ENCODE results near the gene ARMS2. TPM values are rescaled to one million over a fixed set of nuclear protein-coding genes. Genes with fewer than 3 reads are reported as not detected.

The ARMS2 gene
- total RNA-seq, 1 experiment from 2014 or later: not detected

- no peak for DNase-seq (ENCODE audit: low spot score)
Measured at GRCh38 chr10:122450353-122450990, 4.0 kb upstream of the ARMS2 start.

GRCh38 chr10:122454071-122454470, 382 bp upstream of the ARMS2 start:
- DNase-seq (ENCODE audit: low spot score): no peak

GRCh38 chr10:122455376-122456079, 1.1 kb downstream of the ARMS2 start:
- DNase-seq (ENCODE audit: low spot score): no peak

DNA sequence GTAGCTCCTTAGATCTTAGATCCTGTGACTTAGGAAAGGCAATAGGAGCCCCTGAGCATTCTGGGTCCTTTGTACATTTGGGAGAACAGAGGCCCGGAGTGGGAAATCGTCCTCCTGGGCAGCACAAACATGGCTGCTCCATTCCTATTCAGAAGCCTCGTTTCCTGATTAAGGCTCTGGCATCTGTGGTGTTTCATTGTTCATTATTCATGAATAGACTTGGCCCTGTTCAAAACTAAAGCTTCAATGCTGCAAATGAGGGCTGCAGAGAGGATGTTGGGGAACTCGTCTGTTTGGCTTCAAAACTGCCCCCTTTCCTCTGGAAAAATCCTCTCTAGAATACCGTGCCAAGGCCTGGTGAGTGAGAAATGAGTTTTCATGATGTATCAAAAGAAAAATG, 3.5 kb downstream of the ARMS2 start:
- DNase-seq (ENCODE audit: low spot score): no peak

GRCh38 chr10:122458693-122459092, 4.2 kb downstream of the ARMS2 start:
- DNase-seq (ENCODE audit: low spot score): no peak

DNA sequence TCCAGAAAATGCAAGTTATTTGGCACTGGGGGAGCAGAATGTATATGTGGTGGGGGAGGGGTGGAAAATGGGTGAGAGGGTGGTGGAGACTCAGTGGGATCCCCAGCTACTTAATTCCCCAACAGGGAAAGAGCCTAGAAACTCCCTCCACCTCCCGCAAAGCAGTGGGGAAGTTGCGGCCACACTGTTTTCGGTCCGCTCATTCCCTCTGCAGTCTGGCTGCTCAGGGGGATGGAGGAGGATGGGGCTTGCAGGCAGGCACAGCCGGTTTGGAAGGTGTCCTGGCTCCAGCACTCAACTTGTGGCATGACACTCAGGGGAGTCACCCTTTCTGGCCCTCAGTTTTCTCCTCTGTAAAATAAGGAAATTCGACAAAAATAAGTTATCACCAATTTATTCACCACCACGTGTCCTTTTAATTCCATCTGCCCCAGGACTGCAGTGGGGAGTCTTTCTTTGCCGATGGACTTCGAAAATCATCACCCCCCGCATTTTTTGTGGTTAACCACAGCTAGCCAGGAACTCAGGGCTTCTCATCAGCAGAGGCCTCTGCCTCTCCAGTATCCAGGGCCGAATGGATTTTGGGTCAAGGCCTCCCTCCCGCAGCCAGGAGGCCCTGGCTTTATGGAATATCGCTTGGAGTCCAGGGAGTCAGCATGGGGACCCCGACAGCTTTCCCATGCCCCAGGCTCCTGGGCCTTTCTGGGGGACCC, 5.3 kb downstream of the ARMS2 start:
- DNase-seq (ENCODE audit: low spot score): peak; percentile 51

GRCh38 chr10:122460891-122461293, 6.4 kb downstream of the ARMS2 start:
- DNase-seq (ENCODE audit: low spot score): no peak

- no peak for DNase-seq (ENCODE audit: low spot score)
Measured at GRCh38 chr10:122461367-122461728, 6.9 kb downstream of the ARMS2 start, which contains the start of gene HTRA1. Gene HTRA1 (plus strand): TSS chr10:122461553. CDS start chr10:122461653, 100 bp downstream.

DNA sequence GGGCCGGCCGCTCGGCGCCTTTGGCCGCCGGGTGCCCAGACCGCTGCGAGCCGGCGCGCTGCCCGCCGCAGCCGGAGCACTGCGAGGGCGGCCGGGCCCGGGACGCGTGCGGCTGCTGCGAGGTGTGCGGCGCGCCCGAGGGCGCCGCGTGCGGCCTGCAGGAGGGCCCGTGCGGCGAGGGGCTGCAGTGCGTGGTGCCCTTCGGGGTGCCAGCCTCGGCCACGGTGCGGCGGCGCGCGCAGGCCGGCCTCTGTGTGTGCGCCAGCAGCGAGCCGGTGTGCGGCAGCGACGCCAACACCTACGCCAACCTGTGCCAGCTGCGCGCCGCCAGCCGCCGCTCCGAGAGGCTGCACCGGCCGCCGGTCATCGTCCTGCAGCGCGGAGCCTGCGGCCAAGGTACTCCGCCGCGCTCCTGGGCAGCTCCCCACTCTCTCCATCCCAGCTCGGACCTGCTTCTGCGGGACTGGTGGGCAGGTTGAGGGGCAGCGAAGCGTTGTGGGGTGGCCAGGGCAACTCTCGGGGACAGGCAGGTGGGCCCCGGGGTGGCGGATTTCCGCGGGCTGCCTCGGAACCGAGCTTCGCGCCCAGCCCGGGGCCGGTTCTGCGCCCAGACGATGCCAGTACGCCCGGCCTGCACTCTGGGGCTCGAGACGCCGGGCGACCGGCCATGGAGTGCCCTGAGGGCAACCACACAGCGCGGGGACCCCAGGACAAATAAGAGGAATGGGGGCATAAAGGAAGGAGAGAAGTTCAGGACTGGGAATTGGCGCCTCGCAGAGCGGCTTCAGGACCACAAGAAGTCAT, 7.5 kb downstream of the ARMS2 start:
- no peak for DNase-seq (ENCODE audit: low spot score)

- no peak for DNase-seq (ENCODE audit: low spot score)
Measured at GRCh38 chr10:122462533-122463465, 8.3 kb downstream of the ARMS2 start.

- DNase-seq (ENCODE audit: low spot score): no peak
Measured at GRCh38 chr10:122463466-122464249, 9.2 kb downstream of the ARMS2 start.

GRCh38 chr10:122464250-122464510, 9.7 kb downstream of the ARMS2 start:
- DNase-seq (ENCODE audit: low spot score): no peak

GRCh38 chr10:122464586-122464985, 10.1 kb downstream of the ARMS2 start:
- no peak for DNase-seq (ENCODE audit: low spot score)

DNA sequence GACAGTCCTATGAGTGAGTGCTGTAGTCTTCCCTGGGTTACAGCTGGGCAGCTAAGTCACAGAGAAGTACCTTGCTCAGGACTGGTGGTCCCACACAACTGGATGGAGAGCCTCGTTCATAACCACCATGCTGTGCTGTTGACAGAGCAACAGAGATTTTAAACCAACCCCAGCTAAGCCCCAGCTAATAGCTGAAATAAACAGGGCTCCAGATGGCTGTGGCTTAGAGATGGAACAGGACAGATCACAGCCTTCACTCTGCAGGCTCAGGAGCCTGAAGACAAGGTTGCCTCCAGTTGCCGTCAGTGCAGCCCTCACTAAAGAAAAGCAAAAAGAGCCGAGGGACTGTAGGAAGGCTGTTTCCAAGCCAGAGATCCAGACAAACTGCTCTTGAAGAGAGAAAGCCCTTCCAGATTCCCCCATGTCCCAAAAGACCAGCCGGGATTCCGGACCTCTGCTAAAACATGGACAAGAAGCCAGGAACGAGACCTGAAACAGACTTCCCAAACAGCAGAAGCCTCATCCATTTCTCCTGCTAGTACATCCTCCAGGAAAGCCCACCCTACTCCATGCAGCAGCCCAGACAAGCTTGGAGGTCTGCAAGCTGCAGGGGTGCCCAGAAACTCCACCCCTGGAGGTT, 11.1 kb downstream of the ARMS2 start:
- no peak for DNase-seq (ENCODE audit: low spot score)

- no peak for DNase-seq (ENCODE audit: low spot score)
Measured at GRCh38 chr10:122466951-122467381, 12.5 kb downstream of the ARMS2 start.

DNA sequence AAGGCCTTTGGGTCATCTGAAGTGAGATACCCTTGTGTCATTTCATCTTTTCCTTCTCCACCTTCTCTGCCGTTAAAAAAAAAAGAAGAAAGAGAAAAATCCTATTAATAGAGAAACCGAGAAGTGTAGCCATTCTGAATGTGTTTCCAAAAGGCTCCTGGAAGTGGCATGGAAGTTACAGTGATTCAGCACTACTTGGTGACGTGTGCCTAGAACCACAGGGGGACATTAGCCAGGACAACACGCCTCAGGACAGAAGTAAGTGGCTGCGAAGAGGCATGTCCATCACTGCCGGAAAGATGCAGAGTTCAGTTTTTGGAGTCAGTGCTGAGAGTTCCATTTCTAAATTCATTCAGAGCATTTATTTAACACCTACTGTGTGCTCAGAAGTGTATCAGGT, 13.2 kb downstream of the ARMS2 start:
- DNase-seq (ENCODE audit: low spot score): no peak

DNA sequence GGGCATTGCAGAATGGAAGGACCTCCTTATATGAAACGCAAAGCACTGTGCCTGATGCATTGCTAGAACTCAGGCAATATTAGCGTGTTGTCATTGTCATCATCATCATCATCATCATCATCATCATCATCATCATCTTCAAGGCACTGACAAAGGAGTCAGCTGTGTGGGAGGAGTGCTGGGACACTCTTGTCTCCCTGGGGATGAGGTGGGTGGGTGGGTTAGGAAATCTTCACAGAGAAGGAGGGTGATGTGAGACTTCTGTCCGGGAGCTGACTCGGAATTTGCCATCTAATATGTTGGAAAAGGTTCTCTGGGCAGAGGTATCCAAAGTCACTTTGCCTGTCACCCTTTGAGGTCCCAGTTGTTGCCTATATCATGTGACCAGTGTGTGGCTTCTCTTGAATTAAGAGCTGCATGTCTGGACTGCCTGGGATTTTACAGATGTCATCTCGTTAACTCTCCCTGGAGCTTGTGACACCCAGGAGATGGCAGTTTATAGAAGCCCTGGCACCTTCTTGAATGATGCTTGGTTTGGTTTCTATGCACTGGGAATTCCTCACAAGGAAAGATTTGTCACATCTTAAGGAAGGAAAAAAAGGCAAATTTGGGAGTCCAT, 14.0 kb downstream of the ARMS2 start:
- DNase-seq (ENCODE audit: low spot score): peak; percentile 2

DNA sequence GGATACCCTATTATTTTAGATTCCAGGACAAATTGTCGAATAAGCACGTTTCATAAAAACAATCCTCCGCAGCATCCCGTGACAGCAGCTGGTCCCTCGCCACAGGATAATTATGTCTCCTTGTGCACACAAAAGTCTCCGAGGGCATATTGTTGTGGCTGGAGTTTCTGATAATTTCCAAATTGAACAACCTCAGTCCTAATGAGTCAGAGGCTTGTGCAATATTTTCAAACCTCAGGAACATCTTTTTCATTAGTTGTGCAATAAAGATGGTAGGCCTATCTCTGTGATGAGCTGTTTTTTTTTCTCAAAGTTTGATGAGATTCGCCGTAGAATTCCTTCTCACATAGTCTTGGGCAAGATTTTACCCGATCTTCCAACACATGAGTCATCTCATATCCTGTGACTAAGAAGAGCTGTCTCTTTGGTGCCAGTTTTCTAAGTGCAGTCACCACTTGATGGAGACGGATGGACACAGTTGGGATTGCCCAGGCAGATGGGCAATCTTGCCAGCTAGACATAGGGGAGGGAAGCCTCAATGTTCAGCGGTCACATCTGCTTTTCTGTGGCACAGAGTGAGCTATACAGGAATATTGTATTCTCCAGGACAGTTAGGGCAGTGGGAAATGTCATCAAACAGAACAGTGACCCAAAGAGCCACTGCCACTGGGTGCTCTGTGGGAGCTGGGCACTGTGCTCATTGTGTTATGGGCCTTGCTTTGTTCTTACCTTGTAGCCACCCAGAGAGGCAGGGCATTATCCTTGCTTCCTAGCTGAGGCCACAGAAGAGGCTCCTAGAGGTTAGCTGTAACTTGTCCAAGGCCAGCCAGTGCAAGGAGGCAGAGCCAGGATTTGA, 14.7 kb downstream of the ARMS2 start:
- DNase-seq (ENCODE audit: low spot score): peak; percentile 92

Data from A172 (cell line).